Osteocyte (in vitro differentiated cells): ENCODE data around the gene DAP3. TPM values are rescaled to one million over a fixed set of nuclear protein-coding genes. Genes with fewer than 3 reads are reported as not detected.

Experiments used
- DNase-seq: peaks from one replicate; pipeline ENCODE4 v3.0.0; 2021; ENCODE audit warnings: mixed read lengths; ENCODE audit not compliant: unreplicated experiment; ENCODE audit errors: extremely low spot score
- H3K27ac Mint-ChIP-seq: one replicate; pipeline ENCODE4 v1.8.0; 2021; ENCODE audit warnings: mild to moderate bottlenecking, mixed read lengths; ENCODE audit not compliant: unreplicated experiment
- H3K27me3 Mint-ChIP-seq: one replicate; pipeline ENCODE4 v1.8.0; 2021; ENCODE audit warnings: mixed read lengths; ENCODE audit not compliant: unreplicated experiment
- H3K36me3 Mint-ChIP-seq: one replicate; pipeline ENCODE4 v1.8.0; 2021; ENCODE audit warnings: mixed read lengths; ENCODE audit not compliant: unreplicated experiment
- H3K4me1 Mint-ChIP-seq: one replicate; pipeline ENCODE4 v1.8.0; 2021; ENCODE audit warnings: mixed read lengths; ENCODE audit not compliant: unreplicated experiment
- H3K4me3 Mint-ChIP-seq: one replicate; pipeline ENCODE4 v1.8.0; 2021; ENCODE audit warnings: mild to moderate bottlenecking, moderate library complexity, mixed read lengths; ENCODE audit not compliant: unreplicated experiment
- H3K9me3 Mint-ChIP-seq: one replicate; pipeline ENCODE4 v1.8.0; 2021; ENCODE audit warnings: mixed read lengths; ENCODE audit not compliant: unreplicated experiment
- total RNA-seq: library from RNA; stranded (reverse); gene quantifications from 2 replicates; pipeline ENCODE4 v1.2.1, GENCODE V29; 2021
- TF ChIP-seq, protein P1 (sequence below): fragments of 200-600 bp; sonication (generic); IDR thresholded peaks from 2 replicates; pipeline ENCODE4 v1.5.0; 2021; ENCODE audit warnings: antibody characterized with exemption, mild to moderate bottlenecking, moderate library complexity

Gene DAP3
- total RNA-seq, 1 donor from 2014 or later: 78.0 TPM

DNA sequence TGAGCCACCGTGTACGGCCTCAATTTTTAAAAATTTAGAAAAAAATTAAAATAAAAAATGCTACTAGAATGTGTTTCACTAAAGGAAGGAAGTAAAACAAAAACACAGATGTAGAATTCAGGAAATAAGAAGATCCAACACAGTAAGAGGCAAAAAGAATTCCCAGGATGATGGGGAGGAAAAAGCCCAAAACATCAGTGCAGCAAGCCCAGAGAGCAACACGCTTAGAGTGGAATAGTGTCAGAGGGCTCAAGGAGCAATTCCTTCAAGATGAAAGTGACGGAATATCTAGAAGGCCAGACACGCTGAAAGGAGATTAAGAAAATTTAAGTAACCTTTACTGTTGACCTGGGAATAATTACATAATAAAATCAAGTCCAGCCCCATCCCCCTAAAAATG is 80.4 kb downstream of the DAP3 start:
- peaks cover 60% of the 10 kb centered on the region for H3K36me3 Mint-ChIP-seq
- no peaks in the 10 kb centered on the region for H3K4me1 Mint-ChIP-seq
- no peak for DNase-seq
- no peak overlapping the region for H3K27ac Mint-ChIP-seq
- H3K9me3 Mint-ChIP-seq: no peaks in the 10 kb centered on the region
- no peaks in the 10 kb centered on the region for H3K27me3 Mint-ChIP-seq
- TF ChIP-seq, protein P1, sequence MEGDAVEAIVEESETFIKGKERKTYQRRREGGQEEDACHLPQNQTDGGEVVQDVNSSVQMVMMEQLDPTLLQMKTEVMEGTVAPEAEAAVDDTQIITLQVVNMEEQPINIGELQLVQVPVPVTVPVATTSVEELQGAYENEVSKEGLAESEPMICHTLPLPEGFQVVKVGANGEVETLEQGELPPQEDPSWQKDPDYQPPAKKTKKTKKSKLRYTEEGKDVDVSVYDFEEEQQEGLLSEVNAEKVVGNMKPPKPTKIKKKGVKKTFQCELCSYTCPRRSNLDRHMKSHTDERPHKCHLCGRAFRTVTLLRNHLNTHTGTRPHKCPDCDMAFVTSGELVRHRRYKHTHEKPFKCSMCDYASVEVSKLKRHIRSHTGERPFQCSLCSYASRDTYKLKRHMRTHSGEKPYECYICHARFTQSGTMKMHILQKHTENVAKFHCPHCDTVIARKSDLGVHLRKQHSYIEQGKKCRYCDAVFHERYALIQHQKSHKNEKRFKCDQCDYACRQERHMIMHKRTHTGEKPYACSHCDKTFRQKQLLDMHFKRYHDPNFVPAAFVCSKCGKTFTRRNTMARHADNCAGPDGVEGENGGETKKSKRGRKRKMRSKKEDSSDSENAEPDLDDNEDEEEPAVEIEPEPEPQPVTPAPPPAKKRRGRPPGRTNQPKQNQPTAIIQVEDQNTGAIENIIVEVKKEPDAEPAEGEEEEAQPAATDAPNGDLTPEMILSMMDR: no peak
- no peak overlapping the region for H3K4me3 Mint-ChIP-seq

DNA sequence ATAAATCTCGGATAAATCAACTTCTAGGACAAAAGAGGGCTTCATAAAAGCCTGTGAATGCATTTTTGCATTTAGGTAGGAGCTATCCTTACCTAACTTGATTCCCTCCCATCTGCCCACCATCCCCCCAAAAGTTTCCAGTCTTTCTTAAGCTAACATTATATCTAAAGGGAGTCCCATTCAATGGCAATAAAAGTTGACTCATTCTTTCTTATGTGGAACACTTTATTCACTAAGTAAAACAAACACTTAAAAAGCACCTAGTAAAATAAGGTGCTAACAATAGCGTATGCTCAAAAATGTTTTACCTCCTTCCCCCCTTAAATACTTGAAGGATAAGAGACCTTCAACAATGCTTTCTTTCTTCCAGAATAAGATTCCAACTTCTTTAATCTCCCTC is 84.3 kb downstream of the DAP3 start:
- H3K4me1 Mint-ChIP-seq: no peaks in the 10 kb centered on the region
- H3K9me3 Mint-ChIP-seq: no peaks in the 10 kb centered on the region
- no peak overlapping the region for H3K27ac Mint-ChIP-seq
- H3K36me3 Mint-ChIP-seq: peaks cover 61% of the 10 kb centered on the region
- TF ChIP-seq, protein P1: no peak
- no peaks in the 10 kb centered on the region for H3K27me3 Mint-ChIP-seq
- DNase-seq: no peak
- no peak overlapping the region for H3K4me3 Mint-ChIP-seq

DNA sequence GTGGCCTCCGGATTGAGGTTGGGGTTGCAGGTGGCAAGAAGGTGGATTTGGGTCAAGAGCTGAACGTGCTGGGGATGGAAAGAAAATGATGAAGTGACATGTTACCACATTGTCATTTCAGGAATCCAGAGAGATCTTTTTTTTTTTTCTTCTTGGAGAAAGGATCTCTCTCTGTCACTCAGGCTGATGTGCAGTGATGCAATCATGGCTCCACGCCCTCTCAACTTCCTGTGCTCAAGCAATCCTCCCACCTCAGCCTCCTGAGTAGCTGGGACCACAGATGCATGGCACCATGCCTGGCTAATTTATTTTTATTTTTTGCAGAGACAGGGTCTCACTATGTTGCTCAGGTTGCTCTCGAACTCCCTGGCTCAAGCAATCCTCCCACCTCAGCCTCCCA is 87.5 kb downstream of the DAP3 start:
- Mint-ChIP-seq H3K9me3 (no peaks in the 10 kb centered on the region), H3K36me3 (peaks cover 45% of the 10 kb centered on the region), H3K4me3 (no peak overlapping the region), H3K4me1 (no peaks in the 10 kb centered on the region), H3K27ac (no peak overlapping the region), H3K27me3 (no peaks in the 10 kb centered on the region)
- DNase-seq: no peak
- TF ChIP-seq, protein P1: no peak

DNA sequence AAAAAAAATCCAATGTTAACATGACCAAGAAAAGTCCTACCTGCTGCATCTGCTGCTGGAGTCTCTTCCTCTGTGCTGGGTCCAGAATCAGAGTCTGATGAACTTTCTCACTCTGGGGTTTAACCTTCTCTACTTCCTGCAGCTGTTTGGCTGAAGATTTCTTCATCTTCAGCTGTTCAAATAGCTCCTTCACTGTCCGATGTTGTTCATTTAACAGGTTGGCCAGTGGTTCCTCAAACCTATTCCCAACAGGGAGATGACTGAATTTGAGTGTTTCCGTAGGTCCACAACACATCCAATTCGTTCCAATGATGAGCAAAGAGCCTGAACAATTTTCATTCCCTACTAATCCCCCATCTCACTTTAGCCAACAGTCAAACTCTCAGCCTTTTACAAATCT is 88.7 kb downstream of the DAP3 start:
- TF ChIP-seq, protein P1: no peak
- Mint-ChIP-seq H3K4me3 (no peak overlapping the region), H3K36me3 (peaks cover 41% of the 10 kb centered on the region), H3K27ac (no peak overlapping the region), H3K4me1 (no peaks in the 10 kb centered on the region), H3K27me3 (no peaks in the 10 kb centered on the region), H3K9me3 (no peaks in the 10 kb centered on the region)
- DNase-seq: no peak

Other genes with a start within 250 kb of the DAP3 start
- gene ASH1L, start 126.3 kb upstream of the DAP3 start, total RNA-seq: 46.3 and 51.5 TPM in 2 replicates
- gene MSTO1, start 78.9 kb upstream of the DAP3 start, total RNA-seq: 47.8 and 50.8 TPM in 2 replicates
- 50.1 and 53.3 TPM in 2 replicates for gene YY1AP1, start 317 bp upstream of the DAP3 start, total RNA-seq
- gene GON4L, start 168.1 kb downstream of the DAP3 start, total RNA-seq: 56.3 and 57.0 TPM in 2 replicates
- gene SYT11, start 170.5 kb downstream of the DAP3 start, total RNA-seq: 5.3 TPM in 2 replicates
- 43.1 and 45.6 TPM in 2 replicates for gene RIT1, start 222.3 kb downstream of the DAP3 start, total RNA-seq
- 48.8 and 53.7 TPM in 2 replicates for gene KHDC4, start 245.3 kb downstream of the DAP3 start, total RNA-seq